GM21360 (cell line): ENCODE measurements around the gene PSMB7.

Source experiments
- ATAC-seq: cut with Tn5 transposase; IDR thresholded peaks from one replicate; pipeline ENCODE4 v1.9.1; 2021; ENCODE audit warnings: mild to moderate bottlenecking, moderate library complexity; ENCODE audit not compliant: unreplicated experiment

PSMB7 gene

DNA sequence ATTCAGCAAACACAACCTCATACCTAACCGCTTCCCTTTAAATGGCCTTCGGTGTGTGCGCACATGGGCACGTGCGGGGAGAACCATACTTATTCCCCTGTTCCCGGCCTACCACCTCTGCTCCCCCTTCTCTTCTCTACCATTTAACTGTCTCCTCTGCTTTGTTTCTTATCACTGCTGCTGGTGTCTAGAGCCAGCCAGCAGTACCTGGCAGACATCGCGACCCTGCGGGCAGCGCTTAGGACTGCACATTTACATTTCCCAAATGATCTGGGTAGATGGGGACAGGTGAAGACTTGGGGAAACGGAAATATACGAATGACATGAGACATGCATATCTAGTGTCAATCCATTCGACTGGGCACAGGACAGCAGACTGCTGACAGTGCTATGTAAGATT lies 56.6 kb downstream of the PSMB7 start:
- no peak for ATAC-seq

GRCh38 chr9:124357721-124358361 lies 57.4 kb downstream of the PSMB7 start:
- no peak for ATAC-seq

DNA sequence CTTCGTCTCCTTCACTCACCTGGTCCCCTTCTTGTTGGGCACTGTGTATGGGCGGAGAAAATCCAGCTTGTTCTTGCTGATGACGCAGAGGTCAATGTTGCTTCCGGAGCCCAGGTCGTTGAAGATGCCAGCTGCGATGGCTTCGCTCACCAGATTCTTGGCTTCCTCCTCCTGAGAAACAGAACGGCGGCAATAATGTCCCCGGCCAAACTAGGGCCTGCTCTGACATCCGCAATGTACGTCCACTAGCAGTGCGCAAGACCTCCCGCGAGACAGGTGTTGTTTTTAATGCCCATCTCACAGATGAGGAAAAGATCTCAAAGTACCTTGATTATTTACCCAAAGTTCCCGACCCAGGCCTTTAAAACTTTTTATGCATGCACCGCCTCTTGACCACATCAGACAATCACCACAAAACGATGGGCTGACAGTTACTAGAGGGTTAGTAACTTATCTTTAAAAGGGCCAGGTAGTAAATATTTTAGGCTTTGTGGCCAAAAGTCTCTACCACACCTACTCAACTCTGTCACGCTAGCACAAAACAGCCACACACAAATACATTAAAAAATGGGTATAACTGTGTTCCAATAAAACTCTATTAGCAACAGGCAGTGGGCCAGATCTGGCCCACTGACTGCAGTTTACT lies 58.4 kb downstream of the PSMB7 start:
- no peak for ATAC-seq

DNA sequence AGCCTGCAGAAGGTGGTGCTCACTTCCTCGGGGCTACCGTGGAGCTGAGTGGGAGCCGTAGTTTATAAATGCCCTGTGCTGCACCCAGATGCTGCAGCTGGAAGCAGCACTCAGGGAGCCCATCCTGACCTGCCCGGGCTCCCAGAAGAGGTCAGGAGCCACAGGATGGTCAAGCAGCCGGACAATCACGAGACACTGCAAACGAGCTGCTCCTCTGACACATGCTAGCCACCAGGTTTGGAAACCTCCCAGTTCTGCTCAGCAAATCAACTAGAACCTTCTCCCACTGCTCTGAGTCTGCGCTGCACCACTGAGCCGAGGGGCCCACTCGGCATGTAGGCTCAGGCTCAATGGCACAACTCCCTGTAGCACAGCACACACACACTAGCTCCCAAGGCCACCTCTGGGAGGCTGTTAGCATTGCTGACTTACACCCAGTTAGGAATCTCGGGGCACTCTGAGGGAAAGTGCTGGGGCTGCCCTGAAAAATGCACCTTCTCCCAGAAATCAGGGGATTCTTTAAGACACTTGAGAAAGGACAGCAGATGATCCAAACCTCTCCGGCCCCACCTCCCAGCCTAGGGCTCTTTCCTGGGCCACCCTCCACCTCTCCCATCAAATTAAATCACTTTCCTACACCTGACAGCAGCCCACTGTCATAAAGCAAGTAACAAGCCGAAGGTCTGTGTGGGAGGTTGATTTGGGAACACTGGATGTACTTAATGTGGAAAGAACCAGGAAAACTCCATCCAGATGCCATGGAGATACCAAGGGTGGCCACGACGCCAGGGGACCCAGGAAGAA lies 59.1 kb downstream of the PSMB7 start:
- no peak for ATAC-seq

DNA sequence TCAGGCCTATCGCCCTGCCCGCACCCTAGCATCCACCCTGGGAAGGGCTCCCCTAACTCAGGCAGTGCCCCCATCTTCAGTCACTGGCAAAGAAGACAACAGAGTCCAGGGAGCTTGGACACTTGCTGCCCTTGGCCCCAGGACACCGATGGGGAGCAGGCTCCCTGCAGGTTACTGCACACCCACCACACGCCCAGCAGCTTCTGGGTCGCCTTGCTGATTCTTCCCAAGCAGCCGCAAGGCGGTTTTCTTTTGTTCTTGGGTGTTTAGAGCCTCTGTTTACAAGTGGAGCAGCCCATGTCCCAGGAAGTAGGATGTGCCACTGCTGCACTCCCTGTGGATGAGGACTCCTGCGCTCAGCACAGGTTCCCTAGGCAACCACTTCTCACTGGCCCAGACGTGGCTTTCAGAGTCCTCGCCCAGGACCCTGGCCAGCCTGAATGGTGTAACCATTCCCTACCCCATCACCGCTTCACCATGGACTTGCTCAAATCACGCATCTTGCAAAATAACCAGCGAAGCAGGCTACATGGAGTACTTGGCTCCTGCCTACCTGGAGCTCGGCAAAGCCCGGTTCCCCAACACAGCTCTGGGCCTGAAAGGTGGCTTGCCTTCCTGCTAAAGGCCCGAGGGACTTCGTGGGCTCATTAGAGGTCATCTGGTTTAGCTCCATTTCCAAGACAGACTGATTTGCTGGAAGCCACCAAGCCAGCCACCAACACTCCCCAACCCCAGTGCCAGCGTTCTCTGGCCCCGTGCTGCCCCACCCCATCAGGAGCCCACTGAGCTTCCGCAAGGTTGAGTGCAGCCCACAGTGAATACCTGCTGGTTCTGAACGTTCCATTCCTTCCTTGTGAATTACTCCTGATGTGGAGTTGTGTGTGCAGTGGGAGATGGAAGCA lies 60.0 kb downstream of the PSMB7 start:
- no peak for ATAC-seq

GRCh38 chr9:124354346-124355038 lies 60.8 kb downstream of the PSMB7 start:
- no peak for ATAC-seq

DNA sequence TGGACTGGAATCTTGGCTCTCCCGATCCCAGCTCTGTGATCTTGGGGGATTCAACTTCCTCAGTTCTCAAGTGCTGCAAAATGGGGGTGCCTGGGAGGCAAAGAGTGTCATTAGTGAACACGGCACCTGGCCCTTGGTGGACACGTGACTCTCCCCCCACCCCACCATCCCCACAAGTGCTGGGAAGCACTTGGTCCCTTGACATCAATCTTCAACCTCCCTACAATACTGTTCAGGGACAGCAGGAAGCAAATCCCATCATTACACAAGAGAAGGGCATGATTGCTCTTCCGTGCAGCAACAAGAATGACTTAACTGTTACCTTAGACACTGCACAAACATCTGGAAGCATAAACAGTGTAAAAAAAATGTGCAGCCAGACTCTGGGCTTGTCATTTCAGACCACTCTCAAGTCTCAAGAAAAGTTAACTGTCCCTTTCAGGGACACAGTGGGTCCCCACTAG lies 61.4 kb downstream of the PSMB7 start:
- no peak for ATAC-seq

DNA sequence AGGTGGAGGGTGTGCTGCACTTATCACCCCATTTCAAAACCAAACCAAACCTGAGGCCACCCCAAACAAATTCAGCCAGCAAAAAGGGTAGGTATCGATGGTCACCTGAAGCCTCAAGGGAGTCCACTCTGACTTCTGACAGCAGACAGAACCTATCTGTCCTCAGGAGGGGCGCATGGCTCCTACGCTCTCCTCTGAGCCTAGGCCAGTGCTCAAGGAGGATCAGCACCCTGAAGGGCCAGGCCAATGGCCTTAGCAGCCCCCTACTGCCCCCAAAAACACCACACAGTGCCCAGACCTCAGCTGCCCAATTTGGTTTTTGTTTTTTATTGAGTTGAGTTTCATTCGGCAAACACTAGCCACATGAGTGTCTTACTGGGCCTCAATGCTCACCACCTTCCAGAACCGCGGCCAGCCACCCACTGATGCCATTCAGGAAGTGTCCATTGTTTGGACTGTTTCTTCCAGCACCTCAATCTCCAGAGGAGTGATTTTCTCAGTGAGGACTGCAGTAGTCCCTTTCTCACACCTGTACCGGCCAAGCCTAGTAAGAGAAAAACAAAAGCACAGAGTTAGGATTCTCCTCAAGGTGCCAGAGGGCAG lies 62.0 kb downstream of the PSMB7 start:
- no peak for ATAC-seq

GRCh38 chr9:124352616-124353015 lies 62.6 kb downstream of the PSMB7 start:
- no peak for ATAC-seq

DNA sequence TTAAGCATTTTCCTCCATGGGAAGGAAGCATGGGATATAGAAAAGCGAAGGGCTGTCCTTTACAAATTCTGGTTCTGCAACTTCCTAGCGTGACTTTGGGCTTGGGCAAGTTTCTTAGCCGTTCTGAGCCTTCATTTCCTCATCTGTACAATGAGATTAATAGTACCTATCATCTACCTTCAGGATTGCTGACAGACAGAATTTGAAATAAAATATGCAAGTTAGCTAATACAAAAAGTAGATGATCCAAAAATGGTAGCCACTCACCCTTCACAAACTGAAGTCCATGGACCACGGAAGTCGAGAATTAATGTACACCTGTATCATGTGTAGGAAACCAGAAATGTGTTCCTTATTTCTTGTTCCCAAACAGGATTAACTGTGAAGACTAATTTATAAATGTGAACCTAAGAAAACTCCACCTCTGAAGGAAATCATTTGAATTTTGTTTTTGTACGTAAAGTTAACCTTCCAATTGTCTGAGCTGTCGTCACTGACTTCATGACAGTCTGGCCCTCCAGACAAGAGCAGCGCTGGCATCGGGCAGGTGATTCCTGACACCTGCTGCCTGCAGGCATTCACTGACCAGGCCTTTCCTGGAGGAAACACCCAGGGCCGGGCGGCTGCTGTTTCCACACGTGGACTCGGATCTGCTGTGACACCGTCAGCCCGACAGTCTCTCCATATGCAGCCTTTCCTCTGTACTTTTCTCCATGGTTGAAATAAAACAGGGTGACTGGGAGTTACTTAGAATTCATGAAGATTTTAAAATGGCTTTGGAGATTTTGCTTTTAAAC lies 63.4 kb downstream of the PSMB7 start:
- ATAC-seq: no peak

DNA sequence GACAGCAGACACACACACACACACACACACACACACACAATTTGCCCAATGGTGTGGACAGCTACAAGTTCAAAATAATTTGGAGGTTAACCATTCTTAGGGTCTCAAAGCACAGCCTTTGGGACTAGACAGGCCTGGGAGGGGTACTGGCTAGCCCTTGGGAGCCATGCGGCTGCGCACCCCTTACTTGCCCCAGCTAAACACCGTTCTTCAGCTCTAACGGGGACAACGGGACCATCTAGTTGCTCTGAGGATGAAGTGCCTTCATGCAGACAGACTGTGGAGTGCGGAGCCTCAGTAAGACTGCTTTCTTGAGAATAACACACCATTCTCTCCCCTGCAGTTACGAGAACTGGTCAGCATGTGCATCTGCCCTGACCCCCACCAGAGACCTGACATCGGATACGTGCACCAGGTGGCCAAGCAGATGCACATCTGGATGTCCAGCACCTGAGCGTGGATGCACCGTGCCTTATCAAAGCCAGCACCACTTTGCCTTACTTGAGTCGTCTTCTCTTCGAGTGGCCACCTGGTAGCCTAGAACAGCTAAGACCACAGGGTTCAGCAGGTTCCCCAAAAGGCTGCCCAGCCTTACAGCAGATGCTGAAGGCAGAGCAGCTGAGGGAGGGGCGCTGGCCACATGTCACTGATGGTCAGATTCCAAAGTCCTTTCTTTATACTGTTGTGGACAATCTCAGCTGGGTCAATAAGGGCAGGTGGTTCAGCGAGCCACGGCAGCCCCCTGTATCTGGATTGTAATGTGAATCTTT lies 64.6 kb downstream of the PSMB7 start:
- no peak for ATAC-seq

GRCh38 chr9:124349675-124350493 lies 65.4 kb downstream of the PSMB7 start:
- no peak for ATAC-seq

DNA sequence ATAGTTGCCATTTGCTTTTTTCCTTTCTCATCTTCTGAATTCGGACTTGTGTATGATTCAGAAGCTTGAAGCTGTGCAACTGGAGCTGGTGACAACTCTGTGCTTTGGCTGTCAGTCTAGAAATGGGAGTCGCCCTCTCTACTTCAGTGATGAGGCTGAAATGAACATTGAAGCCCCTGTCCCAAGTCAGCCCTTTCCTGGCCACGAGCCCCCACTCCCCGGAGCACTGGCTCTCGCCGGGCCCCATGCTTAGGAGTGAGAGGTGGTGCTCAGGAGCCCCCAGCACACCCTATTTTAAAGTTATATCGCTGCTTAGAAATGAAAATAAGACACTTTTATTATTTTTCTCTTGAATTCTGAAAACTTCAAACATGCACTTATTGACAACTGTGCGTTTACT lies 66.0 kb downstream of the PSMB7 start:
- no peak for ATAC-seq

DNA sequence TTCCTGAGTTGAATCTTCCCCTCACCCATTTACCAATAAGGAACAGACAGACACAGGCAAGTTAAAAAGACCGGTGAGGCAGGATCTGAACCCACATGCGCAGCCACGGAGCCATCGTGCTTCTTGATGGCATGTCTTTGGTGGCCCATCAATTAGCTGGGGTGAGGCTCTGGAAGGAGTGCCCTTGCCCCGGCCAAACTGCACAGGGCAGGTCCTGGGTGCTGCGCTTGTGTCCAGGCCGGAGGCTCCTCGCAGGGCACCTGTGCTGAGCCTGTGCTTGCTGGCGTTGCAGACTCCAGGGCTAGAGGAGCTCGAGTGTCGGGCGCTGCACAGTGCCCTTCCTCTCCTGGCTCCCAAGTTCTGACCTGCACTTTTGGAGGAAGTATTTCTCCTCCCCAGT lies 66.4 kb downstream of the PSMB7 start:
- no peak for ATAC-seq

- ATAC-seq: no peak
Measured at GRCh38 chr9:124348363-124348762, 66.9 kb downstream of the PSMB7 start.

DNA sequence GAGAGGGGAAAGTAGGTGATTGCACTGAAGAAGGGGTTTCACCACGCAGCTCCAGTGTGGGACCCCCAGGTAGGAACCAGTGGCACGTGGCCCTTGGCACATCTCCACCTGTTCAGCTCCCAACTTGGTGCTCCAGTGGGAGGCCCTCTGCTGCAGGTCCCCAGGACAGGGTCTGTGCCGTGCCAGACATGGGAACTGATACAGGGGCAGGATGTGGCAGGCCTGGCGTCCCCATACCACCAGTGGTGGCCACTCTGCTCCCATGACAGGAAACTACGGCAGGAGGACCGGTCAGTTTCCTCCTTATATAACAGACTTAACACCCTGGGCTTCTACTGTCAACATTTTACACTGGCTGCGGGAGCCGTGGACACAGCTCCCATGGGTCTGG lies 67.3 kb downstream of the PSMB7 start:
- ATAC-seq: no peak

DNA sequence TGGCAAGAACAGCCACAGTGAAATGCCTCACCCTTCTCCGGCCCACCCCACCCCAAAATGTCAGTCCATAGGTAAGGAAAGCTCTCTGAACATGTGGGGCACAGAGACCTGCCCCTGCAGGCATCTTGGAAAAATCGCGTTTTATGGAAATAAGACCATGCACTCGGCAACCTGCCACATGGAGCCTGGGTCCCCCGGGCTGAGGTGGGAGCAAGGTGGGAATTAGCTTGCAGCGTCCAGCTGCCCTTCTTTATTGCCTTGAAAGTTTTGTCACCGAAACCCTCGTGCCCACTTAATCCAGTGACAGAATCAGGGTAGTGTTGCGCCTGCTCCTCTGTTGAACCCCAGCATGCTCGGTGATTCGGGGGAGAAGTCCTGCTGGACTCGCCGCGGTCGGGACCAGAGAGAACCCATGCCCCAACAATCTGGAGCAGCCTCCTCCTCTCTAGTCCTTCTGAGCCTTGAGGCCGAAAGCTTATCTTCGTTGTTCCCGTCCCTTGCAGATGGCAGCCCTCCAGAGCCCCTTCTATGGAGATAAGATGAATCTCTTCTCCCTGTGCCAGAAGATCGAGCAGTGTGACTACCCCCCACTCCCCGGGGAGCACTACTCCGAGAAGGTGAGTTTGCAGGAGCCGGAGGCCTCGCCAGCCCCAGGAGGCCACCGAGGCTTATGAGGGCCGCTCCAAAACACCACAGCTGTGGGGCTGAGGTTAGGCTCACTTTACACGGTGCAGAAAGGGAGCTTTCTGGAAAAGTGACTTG lies 67.9 kb downstream of the PSMB7 start:
- ATAC-seq: no peak
